ENCODE data around the gene SPATA20.

The SPATA20 gene

DNA sequence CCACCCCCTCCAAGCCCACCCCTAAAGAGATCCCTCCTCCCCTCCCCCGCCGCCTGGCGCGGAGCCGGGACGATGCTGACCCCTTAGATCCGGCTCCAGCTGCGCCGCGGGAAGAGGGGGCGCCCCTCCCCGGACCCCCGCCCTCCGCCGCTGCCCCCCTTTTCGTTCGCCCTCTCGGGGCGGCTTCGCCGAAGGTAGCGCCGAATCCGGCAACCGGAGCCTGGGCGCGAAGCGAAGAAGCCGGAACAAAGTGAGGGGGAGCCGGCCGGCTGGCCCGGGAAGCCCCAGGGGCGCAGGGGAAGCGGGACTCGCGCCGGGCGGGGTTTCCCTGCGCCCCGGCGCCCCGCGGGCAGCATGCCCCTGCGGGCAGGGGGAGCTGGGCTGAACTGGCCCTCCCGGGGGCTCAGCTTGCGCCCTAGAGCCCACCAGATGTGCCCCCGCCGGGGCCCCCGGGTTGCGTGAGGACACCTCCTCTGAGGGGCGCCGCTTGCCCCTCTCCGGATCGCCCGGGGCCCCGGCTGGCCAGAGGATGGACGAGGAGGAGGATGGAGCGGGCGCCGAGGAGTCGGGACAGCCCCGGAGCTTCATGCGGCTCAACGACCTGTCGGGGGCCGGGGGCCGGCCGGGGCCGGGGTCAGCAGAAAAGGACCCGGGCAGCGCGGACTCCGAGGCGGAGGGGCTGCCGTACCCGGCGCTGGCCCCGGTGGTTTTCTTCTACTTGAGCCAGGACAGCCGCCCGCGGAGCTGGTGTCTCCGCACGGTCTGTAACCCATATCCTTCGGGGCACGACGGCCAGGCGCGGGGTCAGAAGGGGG lies 14.2 kb downstream of the SPATA20 start:
- DNase-seq, result no peak

DNA sequence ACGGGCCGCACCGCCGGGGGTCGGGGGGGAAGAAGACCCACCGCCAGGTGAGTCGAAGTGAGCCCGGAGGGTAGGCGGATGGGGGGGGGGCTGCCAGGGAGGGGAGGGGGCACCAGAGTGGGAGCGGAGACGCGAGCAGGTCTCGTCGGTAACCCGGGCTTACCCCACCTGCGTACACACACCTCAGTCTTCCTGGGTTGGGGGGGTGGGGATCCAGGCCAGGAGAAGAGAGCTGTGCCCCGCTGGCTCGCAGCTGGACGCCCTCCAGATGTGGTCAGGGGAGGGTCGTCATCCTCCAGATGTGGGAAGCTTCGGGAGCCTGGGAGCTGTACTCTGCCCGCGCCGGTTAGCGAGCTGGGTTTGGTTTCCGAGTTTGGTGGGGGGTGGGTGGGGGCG lies 14.8 kb downstream of the SPATA20 start:
- DNase-seq, result no peak

DNA sequence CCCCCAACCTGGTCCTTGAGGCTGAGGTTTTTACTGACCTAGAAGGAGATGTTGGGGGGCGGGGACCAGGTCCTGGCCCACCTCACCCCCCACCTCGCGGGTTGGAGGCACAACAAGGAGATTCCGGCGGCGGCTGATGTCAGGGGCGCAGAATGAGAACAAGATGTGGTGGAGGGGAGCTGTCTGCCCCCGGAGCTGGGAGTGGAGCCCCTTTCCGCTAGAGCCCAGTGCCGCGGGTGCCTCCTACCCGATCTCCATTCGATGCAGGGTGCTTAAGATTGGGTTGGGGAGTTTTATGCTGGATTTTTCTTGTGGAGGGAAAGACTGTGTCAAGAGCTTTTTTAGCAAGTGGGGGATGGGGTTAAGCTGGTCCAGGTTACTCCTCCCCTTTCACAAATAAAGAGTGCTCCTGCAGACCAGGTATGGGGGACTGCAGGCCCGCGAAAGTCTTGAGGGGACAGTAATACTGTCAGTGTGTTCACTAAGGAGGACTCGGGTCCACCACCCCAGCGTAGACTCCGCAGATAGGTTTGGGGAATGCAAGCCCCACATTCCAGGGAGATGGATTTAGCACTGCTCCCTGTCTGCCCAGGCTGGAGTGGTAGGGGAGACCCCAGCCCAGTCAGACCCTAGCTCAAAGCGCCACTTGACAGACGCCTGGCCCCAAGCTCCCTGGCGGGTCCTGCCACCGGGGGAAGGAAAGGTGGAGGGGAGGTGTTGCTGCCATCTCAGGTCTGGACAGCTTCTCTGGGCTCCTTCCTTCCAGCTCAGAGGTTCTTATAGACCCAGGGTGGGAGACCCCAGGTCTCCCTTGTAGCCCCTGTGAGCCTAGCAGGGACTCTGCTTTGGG lies 15.5 kb downstream of the SPATA20 start:
- no peak for DNase-seq

DNA sequence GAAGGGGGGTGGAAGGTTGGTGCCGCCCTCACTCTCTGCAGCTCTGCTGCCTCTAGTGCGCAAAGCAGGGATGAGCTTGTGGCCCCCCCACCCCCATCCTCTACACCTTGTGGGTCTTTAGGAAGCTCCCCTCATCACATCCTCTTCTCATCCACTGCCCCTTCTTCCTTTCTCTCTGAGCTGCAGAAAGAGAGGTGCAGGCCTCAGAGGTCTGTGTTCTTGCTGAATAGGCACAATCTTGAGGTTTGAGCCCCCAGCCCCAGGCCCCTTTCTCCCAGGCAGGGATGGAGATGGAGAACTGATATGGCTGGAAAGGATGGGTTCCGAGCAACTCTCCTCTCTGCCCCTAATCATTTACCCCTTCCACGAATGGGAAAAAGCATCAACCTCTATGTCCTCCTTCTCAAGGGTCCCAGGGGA lies 16.1 kb downstream of the SPATA20 start:
- no peak for DNase-seq

DNA sequence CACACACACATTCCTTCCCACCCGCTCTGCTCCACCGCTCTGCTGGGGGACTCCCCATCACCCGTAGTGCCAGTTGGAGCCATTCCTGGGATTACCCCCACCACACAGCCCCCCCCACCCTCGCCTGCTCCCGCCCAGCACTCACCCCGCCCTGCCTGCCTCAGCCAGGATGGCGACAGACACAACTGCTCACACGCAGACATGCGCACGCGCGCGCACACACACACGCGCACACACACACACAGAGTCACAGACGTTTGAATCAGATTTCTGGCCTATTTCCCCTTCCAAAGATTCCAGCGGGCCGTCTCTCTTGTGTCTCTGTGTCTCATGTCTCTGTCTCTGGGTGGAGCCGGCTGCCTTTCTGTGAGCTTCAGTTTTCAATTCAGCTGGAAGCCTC lies 17.9 kb downstream of the SPATA20 start:
- peak; percentile 66 for DNase-seq

DNA sequence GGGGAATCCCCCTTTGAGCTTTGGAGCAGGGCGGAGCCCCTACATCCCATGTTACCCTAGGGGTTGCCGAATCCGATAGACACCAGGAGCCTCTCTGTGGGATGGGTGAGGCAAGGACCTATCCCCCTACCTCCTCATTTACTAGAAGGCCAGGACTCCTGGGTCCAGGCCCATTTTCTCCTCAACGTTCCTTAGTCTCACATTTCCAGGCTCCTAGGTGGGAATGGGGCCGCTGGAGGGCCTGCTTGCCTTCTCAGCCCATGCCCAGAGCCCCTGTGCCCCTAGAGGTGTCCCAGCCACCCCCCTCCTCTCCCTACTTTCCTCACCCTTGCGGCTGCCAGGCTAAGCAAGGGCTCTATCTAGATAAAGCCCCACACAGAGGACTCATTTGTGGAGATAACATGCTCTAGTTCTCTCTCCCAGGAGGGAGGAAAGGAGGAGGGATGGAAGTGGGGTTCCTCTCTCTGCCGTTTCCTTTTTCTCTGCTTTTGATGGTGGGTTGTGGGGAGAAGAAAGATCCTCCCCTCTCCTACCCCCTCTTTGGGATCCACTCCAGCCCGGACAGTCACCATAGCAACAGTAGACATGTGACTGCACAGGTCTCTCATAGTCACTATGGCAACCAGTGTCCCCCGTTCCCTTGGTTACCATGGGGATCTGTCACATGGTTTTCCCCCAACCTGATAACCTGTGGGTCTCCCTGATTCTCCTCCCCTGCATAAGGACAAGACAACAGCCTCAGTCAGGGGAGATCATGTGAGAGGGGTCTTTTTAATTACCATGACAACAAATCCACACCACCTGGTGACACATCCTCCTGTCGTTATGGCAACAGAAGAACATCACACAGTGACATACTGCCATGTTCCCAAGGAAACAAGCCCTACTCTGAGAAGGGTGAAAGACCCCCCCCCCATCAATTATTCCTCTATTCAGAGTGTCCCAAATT lies 18.7 kb downstream of the SPATA20 start:
- DNase-seq, result no peak

DNA sequence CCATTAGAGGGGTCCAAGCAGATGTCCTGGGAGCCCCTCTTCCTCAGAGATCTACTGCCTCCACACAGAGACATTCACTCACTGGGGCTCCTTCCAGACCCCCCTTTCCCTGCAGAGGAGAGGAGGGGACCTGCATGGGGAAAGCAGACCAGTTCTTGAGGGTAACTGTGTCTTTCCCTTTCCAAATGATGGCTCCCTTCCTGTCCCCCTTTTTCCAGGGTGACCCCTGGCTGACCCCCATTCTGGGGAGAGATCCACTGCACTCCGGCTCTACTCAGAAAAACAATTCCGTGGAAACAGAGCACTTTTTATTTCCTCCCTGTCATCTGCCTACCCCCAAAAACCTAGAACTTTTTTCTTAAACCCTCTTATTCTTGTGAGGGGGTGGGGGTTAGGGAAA lies 19.9 kb downstream of the SPATA20 start:
- no peak for DNase-seq

DNA sequence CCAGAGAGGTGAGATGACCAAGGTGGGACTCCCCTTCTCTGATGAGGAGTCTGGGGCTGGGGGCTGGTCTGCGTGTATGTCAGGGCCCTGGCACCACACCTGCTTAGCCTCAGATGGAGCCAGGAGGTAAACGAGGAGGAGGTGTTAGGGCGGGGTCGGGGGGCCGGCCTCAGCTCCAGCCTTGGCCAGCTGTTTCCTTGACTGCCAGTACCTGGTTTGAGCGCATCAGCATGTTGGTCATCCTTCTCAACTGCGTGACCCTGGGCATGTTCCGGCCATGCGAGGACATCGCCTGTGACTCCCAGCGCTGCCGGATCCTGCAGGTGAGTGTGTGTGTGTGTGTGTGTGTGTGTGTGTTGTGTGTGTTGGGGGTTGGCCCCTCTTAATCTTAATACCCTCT lies 21.7 kb downstream of the SPATA20 start:
- no peak for DNase-seq

DNA sequence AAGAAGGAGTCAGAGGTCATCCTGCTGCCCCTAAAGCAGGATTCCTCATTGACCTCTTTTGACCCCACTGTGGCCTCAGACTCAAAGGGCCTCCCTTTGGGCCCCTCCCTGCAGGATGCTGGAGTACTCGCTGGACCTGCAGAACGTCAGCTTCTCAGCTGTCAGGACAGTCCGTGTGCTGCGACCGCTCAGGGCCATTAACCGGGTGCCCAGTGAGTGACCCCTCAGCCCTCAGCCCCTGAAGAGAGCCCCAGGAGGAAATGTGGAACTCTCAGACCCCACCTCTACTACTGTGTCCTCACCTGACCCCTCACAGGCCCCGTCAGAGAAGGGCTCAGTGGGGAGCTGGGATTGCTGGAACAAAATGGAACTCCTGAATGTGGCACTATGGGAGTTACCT lies 22.6 kb downstream of the SPATA20 start:
- no peak for DNase-seq

DNA sequence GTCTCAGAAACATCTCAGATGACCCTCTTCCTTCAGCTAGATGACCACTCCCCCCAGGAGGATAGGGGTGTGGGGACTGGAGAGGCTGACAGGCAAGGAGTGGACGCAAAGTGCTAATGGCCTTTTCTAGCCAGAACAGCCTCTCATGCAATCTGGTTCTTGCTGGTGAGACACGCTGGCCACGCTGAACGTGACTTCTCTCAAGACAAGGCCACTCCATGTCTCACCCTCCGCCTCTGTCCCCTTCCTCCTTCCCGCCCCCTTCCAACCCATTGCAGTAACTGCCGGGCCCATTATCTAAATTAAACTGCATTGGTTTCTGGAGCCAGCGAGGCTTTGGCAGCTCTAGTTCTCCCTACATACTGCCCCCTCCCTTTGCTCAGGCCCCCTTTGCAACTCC lies 23.1 kb downstream of the SPATA20 start:
- DNase-seq, result no peak

DNA sequence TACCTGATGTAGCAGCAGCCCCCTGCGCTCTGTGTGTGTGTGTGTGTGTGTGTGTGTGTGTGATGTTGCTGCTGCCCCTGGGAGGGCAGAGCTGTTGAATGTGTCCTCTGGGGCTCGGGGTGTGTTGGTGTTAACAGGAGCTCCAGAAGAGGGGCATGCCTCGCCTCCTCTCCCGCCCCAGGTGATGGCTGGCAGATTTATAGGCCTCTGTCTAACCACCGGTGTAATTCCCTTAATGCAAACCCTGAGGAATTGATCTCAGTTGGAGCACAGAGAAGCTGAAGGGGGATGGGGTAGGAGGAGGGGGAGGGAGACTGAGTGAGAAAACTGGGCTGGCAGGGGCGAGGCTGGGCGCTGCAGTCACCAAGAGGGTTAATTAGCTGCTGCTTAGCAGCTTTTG lies 23.6 kb downstream of the SPATA20 start:
- DNase-seq, result no peak

DNA sequence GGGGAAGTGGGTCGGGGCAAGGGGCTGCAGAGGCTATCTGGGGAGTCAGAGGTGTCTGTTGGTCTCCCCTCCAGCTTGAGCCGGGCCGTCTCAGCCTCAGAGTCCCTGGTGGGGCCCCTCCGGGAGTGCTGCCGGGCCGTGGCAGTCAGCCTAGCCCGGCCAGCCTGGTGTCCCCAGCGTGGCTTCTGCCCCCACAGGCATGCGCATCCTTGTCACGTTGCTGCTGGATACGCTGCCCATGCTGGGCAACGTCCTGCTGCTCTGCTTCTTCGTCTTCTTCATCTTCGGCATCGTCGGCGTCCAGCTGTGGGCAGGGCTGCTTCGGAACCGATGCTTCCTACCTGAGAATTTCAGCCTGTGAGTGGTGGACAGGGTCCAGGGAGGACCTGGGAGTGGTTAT lies 24.7 kb downstream of the SPATA20 start:
- no peak for DNase-seq

DNA sequence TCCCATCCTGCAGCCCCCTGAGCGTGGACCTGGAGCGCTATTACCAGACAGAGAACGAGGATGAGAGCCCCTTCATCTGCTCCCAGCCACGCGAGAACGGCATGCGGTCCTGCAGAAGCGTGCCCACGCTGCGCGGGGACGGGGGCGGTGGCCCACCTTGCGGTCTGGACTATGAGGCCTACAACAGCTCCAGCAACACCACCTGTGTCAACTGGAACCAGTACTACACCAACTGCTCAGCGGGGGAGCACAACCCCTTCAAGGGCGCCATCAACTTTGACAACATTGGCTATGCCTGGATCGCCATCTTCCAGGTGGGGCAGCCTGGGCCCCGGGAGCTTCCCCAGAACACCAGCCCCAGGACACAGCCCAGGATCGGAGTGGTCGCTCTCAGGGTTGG lies 25.6 kb downstream of the SPATA20 start:
- no peak for DNase-seq

DNA sequence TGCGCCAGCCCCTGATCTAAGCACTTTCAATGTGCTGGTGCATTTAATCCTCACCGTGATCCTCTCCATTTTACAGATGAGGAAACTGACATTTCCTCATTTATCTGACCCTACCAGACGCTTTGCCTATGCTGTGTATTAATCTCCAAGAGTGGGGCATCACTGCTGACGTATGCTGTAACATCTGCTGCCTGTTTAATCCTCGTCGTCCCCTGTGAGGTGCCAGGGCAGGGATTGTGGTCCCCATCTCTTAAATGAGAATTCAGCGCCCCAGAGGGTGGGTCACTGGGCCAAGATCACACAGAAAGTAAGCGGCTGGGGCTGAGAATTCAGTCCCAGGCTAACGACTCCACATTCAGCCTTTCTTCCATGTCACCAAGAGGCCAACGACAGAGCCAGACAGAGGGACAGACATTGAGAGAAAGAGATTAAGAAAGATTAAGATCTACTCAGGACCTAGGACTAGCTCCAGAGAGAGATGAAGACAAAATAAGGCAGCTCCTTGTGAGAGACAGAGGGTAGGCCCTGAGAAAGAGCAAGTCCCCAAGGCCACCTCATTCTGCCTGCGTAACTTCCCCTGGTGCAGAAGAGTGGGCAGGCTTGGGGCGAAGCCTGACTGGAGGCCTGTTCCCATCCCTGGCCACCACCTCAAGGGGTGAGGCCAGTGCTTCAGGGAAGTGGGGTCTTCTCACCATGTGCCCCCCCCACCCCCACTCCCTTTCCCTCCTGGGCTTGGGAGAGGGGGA lies 27.1 kb downstream of the SPATA20 start:
- no peak for DNase-seq

DNA sequence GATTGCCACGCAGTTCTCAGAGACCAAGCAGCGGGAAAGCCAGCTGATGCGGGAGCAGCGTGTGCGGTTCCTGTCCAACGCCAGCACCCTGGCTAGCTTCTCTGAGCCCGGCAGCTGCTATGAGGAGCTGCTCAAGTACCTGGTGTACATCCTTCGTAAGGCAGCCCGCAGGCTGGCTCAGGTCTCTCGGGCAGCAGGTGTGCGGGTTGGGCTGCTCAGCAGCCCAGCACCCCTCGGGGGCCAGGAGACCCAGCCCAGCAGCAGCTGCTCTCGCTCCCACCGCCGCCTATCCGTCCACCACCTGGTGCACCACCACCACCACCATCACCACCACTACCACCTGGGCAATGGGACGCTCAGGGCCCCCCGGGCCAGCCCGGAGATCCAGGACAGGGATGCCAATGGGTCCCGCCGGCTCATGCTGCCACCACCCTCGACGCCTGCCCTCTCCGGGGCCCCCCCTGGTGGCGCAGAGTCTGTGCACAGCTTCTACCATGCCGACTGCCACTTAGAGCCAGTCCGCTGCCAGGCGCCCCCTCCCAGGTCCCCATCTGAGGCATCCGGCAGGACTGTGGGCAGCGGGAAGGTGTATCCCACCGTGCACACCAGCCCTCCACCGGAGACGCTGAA lies 28.7 kb downstream of the SPATA20 start:
- DNase-seq, result no peak

DNA sequence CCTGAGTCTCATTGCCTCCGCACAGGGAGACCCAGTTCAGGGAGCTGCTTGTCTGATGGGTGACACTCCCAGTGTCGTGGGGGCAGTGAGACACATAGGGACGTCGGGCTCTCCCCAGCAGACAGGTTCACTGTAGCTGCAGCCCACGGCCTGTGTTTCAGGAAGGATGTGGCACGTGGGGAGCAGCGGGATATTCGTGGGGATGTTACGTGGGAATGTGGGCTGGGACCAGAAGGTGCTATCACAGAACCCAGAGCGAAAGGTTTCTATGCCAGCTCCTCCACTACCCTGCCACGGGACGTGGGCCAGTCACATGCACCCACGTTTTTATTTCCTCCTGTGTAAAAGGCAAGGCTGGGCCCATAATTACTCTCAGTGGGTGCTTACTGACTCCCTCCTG lies 29.9 kb downstream of the SPATA20 start:
- DNase-seq, result no peak

DNA sequence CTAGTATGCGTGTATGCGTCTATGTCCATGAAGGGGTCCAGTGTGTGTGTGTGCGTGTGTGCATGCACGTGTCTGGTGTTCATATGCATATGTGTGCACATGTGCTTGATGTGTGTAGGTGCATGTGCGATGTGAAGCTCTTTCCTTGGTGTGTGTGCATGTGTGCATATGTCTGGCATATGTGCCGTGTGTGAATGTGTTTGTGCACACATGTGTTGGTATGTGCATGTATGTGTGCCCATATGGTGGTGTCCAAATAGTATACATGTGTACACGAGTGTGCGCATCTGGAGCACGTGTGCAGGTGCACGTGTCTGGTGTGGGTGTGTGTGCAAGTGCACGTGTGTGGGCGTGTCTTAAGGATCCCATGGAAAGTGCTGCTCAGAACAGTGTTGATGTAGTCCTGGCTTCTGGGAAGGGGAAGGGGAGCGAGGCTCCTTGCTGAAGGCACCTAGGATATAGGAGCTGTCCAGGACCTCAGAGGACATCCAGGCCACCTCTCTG lies 30.5 kb downstream of the SPATA20 start:
- no peak for DNase-seq

DNA sequence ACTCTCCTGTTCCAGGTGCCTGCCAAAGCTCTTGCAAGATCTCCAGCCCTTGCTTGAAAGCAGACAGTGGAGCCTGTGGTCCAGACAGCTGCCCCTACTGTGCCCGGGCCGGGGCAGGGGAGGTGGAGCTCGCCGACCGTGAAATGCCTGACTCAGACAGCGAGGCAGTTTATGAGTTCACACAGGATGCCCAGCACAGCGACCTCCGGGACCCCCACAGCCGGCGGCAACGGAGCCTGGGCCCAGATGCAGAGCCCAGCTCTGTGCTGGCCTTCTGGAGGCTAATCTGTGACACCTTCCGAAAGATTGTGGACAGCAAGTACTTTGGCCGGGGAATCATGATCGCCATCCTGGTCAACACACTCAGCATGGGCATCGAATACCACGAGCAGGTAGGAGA lies 31.2 kb downstream of the SPATA20 start:
- DNase-seq, result no peak

DNA sequence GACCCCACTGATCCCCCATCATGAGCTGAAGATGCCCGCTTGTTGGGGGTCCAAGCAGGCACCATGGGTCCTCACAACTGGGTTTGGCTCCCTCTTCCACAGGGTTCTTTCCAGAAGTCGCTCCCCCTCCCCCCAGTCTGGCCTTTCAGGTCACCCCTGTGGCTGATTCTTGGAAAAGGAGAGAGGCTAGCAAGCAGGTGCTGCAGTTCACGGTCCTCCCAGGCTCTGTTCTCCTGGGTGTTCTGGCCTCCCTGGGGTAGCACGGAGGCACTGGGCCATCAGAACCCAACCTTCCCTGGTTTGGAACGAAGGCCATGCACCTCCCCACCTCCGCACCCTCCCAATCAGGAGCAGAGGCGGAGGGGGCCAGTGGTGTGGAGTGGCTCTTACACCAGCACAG lies 32.4 kb downstream of the SPATA20 start:
- no peak for DNase-seq

DNA sequence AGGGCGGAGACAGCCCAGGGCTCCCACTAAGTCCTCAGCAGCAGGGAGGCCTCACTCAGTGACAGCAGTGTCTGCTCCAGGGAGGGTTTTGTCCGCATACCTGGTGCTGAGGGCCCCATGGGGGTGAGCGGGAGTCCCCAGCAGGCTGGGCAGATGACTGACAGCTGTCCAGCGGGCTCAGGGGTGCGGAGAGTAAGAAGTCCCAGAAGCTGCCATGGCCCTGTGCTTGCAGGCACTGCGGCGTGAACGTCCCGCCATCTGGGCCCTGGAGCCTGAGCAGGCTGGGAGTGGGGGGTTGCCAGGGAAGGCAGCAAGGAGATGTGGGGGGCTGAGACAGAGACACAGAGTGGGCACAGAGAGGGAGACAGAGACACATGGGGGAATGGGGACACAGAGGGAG lies 33.7 kb downstream of the SPATA20 start:
- no peak for DNase-seq

DNA sequence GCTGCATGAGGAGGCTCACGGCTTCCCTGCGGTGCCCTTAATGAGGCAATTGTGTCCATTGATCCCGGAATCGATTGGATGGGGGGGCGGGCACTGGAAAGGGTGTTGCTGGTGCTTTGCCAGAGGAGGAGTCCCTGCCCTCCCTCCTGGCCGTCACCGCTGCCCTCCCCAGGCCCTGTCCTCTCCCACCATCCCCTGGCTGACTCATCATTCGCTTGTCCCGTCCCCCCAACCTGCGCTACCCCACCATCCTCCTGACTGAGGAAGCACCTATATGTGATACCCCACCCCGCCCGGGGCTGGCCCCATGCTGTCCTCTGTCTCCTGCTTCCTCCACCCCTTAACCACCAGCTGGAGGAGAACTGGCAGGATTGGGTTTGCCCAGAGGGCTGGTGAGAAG lies 34.3 kb downstream of the SPATA20 start:
- no peak for DNase-seq

DNA sequence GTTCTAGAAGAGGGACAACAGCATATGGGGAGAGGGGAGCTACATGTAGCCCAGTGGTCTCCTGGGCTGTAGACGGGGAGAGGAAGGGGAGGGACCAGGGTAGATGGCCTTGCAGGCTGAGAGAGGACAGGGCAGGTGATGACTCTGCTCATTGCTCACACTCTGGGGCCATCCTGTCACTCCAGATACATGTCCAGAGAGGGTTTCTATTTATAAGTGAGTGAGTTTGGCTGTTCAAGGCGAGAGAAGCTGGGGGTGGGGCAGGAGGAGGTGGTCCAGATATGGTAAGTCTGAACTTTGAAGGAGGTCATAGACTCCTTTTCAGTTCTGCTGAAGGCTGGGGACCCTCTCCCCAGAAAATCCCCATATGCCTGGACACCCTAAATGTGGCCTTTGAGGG lies 35.8 kb downstream of the SPATA20 start:
- DNase-seq, result no peak
